Muscle layer of colon (tissue), 2 donors: ENCODE data around the gene ALX3.

Experiments
- H3K27ac ChIP-seq: one replicate; pipeline ENCODE4 v1.7.0; 2013; ENCODE audit warnings: low read depth, mild to moderate bottlenecking, low read length, moderate library complexity
- H3K27me3 ChIP-seq, 2 donors: one replicate each; pipeline ENCODE4 v1.7.0; 2013; ENCODE audit warnings: low read length in 2 of 2, mild to moderate bottlenecking in 2 of 2; ENCODE audit not compliant: insufficient read depth in 2 of 2, control insufficient read depth in 1 of 2
- H3K36me3 ChIP-seq: one replicate; pipeline ENCODE4 v1.7.0; 2013; ENCODE audit warnings: mild to moderate bottlenecking, low read length; ENCODE audit not compliant: insufficient read depth
- H3K4me1 ChIP-seq: one replicate; pipeline ENCODE4 v1.7.0; 2013; ENCODE audit warnings: mild to moderate bottlenecking, low read length; ENCODE audit not compliant: insufficient read depth
- H3K4me3 ChIP-seq, 2 donors: one replicate each; pipeline ENCODE4 v1.7.0; 2013; ENCODE audit warnings: low read length in 2 of 2, low read depth in 1 of 2, mild to moderate bottlenecking in 1 of 2, moderate library complexity in 1 of 2
- H3K9ac ChIP-seq: one replicate; pipeline ENCODE4 v1.7.0; 2013; ENCODE audit warnings: low read length
- H3K9me3 ChIP-seq: one replicate; pipeline ENCODE4 v1.7.0; 2013; ENCODE audit warnings: mild to moderate bottlenecking, low read length
- donor health status: abdominal sarcoma.
- donor health status: Adenocarcinoma of cecum.

ALX3 gene

GRCh38 chr1:110051262-110051648 lies 19.2 kb downstream of the ALX3 start:
- H3K4me3 ChIP-seq = no peak overlapping the region
- no peak overlapping the region for H3K27ac ChIP-seq
- no peaks in the 10 kb centered on the region for H3K27me3 ChIP-seq
- no peaks in the 10 kb centered on the region for H3K9me3 ChIP-seq
- H3K9ac ChIP-seq = no peak overlapping the region
- H3K4me1 ChIP-seq = peaks cover 16% of the 10 kb centered on the region
- peaks cover 86% of the 10 kb centered on the region for H3K36me3 ChIP-seq

GRCh38 chr1:110050602-110051261 lies 19.7 kb downstream of the ALX3 start:
- H3K27ac ChIP-seq = no peak overlapping the region
- no peak overlapping the region for H3K4me3 ChIP-seq
- no peaks in the 10 kb centered on the region for H3K9me3 ChIP-seq
- peaks cover 85% of the 10 kb centered on the region for H3K36me3 ChIP-seq
- no peaks in the 10 kb centered on the region for H3K27me3 ChIP-seq
- no peak overlapping the region for H3K9ac ChIP-seq
- peaks cover 11% of the 10 kb centered on the region for H3K4me1 ChIP-seq

GRCh38 chr1:110049801-110050601 lies 20.5 kb downstream of the ALX3 start:
- Histone ChIP-seq H3K27ac (no peak overlapping the region), H3K36me3 (peaks cover 85% of the 10 kb centered on the region)

GRCh38 chr1:110048923-110049601 lies 21.4 kb downstream of the ALX3 start:
- Histone ChIP-seq H3K4me1 (peaks cover 11% of the 10 kb centered on the region), H3K9me3 (no peaks in the 10 kb centered on the region), H3K27ac (no peak overlapping the region), H3K27me3 (no peaks in the 10 kb centered on the region), H3K9ac (no peak overlapping the region), H3K4me3 (no peak overlapping the region), H3K36me3 (peaks cover 85% of the 10 kb centered on the region)

More at GRCh38 chr1:110049801-110050601, 20.5 kb downstream of the ALX3 start:
- Histone ChIP-seq H3K4me1 (peaks cover 11% of the 10 kb centered on the region), H3K9ac (no peak overlapping the region), H3K4me3 (no peak overlapping the region), H3K9me3 (no peaks in the 10 kb centered on the region), H3K27me3 (no peaks in the 10 kb centered on the region)

GRCh38 chr1:110048240-110048639 lies 22.2 kb downstream of the ALX3 start:
- peaks cover 11% of the 10 kb centered on the region for H3K4me1 ChIP-seq
- H3K27ac ChIP-seq = no peak overlapping the region
- no peaks in the 10 kb centered on the region for H3K27me3 ChIP-seq
- H3K9ac ChIP-seq = no peak overlapping the region
- no peaks in the 10 kb centered on the region for H3K9me3 ChIP-seq
- H3K36me3 ChIP-seq = peaks cover 85% of the 10 kb centered on the region
- no peak overlapping the region for H3K4me3 ChIP-seq

GRCh38 chr1:110047463-110047862 lies 23.0 kb downstream of the ALX3 start:
- Histone ChIP-seq H3K27me3 (no peaks in the 10 kb centered on the region), H3K27ac (no peak overlapping the region), H3K36me3 (peaks cover 85% of the 10 kb centered on the region), H3K4me3 (no peak overlapping the region), H3K4me1 (peaks cover 11% of the 10 kb centered on the region), H3K9ac (no peak overlapping the region), H3K9me3 (no peaks in the 10 kb centered on the region)

GRCh38 chr1:110043016-110043415 lies 27.5 kb downstream of the ALX3 start:
- no peaks in the 10 kb centered on the region for H3K9me3 ChIP-seq
- no peak overlapping the region for H3K4me3 ChIP-seq
- no peak overlapping the region for H3K27ac ChIP-seq
- no peaks in the 10 kb centered on the region for H3K4me1 ChIP-seq
- H3K36me3 ChIP-seq = peaks cover 88% of the 10 kb centered on the region
- H3K9ac ChIP-seq = no peak overlapping the region
- no peaks in the 10 kb centered on the region for H3K27me3 ChIP-seq

GRCh38 chr1:110040548-110040947 lies 29.9 kb downstream of the ALX3 start:
- H3K27me3 ChIP-seq = no peaks in the 10 kb centered on the region
- no peak overlapping the region for H3K27ac ChIP-seq
- no peak overlapping the region for H3K9ac ChIP-seq
- H3K36me3 ChIP-seq = peaks cover 74% of the 10 kb centered on the region
- H3K4me3 ChIP-seq = no peak overlapping the region
- no peaks in the 10 kb centered on the region for H3K9me3 ChIP-seq
- H3K4me1 ChIP-seq = peaks cover 4% of the 10 kb centered on the region

GRCh38 chr1:110039641-110040040 lies 30.8 kb downstream of the ALX3 start:
- peaks cover 65% of the 10 kb centered on the region for H3K36me3 ChIP-seq
- peaks cover 8% of the 10 kb centered on the region for H3K4me1 ChIP-seq
- no peak overlapping the region for H3K27ac ChIP-seq
- no peak overlapping the region for H3K4me3 ChIP-seq
- no peaks in the 10 kb centered on the region for H3K9me3 ChIP-seq
- no peak overlapping the region for H3K9ac ChIP-seq
- no peaks in the 10 kb centered on the region for H3K27me3 ChIP-seq

- Histone ChIP-seq H3K27ac (no peak overlapping the region), H3K9ac (no peak overlapping the region), H3K4me3 (no peak overlapping the region), H3K9me3 (no peaks in the 10 kb centered on the region), H3K27me3 (no peaks in the 10 kb centered on the region), H3K36me3 (peaks cover 51% of the 10 kb centered on the region), H3K4me1 (peaks cover 14% of the 10 kb centered on the region)
These were observed 32.2 kb downstream of the ALX3 start for GRCh38 chr1:110038271-110038670.

- H3K9ac ChIP-seq = peak overlapping the region; percentile 62
- peaks cover 14% of the 10 kb centered on the region for H3K4me1 ChIP-seq
- H3K27ac ChIP-seq = peak overlapping the region; percentile 95
These were observed 35.2 kb downstream of the ALX3 start for GRCh38 chr1:110035236-110035752.

More at GRCh38 chr1:110035236-110035752, 35.2 kb downstream of the ALX3 start:
- Histone ChIP-seq H3K27me3 (no peaks in the 10 kb centered on the region), H3K9me3 (no peaks in the 10 kb centered on the region), H3K36me3 (peaks cover 21% of the 10 kb centered on the region), H3K4me3 (peak overlapping the region; percentile 68 to 98)
